D721Med (cell line): ENCODE results near the gene LRRC25.

Experiments used
- DNase-seq: peaks from one replicate; pipeline ENCODE4 v3.0.0; 2011; ENCODE audit warnings: low spot score; ENCODE audit not compliant: insufficient read length
- FAIRE-seq: peaks from 2 replicates; lab custom pipeline; 2011; peaks lifted over from hg19 to GRCh38; lab: Jason Lieb, UNC
- TF ChIP-seq, protein P1 (sequence below): IDR thresholded peaks from 2 replicates; pipeline ENCODE4 v1.5.1; 2012; ENCODE audit warnings: mild to moderate bottlenecking, control low read depth; ENCODE audit not compliant: insufficient read depth; ENCODE audit errors: missing control alignments

LRRC25 gene

DNA sequence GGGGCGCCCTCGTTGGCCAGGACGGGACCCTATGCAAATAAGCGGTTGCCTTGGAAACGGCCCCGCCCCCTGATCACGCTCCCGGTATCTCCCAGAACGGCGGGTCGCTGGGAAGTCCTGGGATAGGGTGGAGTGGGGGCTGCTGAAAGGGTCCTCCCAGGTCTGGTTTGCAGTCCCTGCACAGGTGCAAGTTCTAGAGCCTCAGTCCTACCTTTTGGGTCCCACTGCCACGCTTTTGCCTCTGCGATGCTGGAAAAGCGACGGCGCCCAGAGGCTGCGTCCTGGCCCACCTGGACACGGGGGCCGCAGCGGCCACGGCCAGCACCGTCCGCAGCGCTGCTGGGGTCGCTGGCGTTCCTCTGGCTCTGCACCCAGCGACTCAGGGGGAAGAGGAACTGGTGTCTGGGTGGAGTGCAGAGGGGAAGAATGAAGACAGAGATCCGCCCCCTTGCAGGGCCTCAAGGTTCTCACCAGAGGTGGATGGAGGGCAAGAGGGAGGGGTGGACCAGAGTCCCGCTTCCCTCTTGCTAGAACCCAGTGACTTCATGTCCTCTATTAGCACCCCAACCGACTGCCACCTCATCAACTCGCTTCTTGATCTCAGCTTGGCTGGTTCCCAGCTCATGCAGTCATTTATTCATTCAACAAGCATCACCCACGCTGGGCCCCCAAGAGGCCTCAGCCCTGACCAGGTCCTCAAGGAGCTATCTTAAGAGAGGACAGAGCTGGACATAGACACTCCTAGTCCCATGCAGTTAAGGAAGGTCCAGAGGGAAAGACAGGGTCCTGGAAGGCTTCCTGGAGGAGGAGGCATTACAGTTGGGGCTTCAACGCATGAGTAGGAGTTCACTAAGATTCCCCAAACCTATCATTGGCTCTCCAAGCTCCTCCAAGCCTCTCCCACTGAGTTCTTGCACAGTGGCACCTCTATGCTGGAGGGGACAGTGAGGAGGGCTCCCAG, at the start of gene LRRC25:
TSS of gene LRRC25 (minus strand) at position 381 of the 961 bp plus-strand sequence. CDS start 659 bp downstream, outside the sequence.
- TF ChIP-seq, protein P1, sequence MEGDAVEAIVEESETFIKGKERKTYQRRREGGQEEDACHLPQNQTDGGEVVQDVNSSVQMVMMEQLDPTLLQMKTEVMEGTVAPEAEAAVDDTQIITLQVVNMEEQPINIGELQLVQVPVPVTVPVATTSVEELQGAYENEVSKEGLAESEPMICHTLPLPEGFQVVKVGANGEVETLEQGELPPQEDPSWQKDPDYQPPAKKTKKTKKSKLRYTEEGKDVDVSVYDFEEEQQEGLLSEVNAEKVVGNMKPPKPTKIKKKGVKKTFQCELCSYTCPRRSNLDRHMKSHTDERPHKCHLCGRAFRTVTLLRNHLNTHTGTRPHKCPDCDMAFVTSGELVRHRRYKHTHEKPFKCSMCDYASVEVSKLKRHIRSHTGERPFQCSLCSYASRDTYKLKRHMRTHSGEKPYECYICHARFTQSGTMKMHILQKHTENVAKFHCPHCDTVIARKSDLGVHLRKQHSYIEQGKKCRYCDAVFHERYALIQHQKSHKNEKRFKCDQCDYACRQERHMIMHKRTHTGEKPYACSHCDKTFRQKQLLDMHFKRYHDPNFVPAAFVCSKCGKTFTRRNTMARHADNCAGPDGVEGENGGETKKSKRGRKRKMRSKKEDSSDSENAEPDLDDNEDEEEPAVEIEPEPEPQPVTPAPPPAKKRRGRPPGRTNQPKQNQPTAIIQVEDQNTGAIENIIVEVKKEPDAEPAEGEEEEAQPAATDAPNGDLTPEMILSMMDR, result no peak
- FAIRE-seq (no peak), DNase-seq (no peak)

DNA sequence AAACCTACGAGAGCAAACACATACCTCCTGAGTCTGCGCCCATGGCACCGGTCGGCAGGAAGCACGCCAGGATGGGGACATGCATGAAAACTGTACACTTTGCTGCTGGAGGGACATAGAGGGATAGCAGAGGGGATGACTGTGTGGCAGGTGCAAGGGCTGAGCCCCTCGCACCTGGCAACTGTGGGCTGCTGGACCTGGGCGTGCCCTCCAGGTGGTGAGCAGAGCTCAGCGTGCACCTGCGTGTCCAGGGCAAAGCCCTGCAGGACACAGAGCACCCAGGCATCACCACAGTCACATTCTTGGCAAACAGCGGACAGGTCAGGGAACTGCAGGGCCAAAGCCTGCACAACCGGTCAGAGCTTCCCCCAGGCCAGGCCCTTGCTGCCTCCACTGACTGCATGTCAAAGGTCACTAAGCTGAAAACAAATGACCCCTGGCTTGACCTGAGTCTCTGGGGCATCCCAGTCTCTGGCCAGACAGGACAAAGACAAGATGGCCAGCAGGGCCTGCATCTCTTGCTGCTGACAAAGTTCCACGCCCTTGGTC, 49.5 kb upstream of the LRRC25 start:
- TF ChIP-seq, protein P1, result no peak
- FAIRE-seq, result no peak
- DNase-seq, result no peak

DNA sequence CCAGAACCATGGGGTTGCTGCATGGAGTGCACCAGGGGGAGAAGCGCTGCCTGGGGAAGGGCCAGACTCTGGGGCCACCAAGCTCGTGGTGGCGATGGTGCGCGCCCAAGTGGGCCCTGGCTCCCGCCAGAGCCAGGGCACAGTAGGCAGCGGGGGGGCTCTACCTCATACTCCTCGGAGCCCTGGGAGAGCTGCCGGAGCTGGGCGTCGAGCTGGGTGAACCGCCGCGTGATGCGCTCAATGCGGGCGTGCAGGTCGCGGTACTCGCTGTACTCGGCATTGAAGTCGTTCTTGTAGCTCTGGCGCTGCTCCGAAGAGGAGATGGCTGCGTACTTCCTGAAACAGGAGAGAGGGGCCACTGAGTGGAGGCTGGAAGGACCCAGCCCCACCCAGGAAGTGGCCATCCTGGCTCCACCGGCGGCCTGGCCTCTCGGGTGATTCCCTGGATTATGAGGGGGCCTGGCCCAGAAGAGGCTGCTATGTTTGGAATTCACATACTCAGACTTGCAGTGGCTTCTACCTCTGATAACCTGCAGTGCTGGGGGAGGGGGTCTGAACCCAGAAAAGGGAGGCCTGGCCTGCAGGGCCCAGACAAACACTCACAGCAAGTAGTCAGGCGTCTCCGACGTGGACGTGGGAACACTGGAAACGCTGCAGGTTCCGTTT, 48.9 kb upstream of the LRRC25 start:
- TF ChIP-seq, protein P1, result no peak
- DNase-seq (no peak), FAIRE-seq (no peak)

DNA sequence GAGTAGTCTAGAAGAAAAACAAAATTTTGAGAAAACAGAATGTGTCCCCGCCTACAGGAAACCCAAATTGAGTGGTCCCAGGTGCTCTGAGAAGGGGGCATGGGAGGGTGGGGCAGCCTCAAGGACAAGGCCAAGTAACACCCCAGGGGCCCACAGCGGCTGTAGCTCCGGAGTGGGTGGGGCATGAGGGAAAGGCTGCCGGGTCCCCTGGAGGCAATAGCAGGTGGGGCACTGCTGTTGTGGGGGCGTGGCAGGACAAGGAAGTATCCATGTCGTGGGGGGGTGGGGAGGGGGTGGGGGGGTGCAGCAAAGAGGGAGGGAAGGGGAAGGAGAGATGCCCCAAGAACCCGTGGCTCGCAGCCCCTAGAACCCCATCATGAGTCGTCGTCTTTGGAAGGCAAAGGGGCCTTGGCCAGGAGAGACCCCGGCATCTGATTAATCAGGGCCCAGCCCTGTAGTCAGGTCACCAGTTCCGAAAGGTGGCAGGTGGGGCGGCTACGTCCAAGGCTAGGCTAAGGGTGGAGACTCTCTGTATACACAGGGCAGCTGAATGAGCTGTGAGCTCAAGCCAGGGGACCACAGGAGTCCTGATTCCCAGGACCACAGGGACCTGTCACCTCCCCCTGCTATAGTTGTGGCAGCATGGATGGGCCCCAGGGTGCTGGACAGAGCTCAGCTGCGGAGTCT, 48.0 kb upstream of the LRRC25 start:
- TF ChIP-seq, protein P1, result no peak
- DNase-seq (no peak), FAIRE-seq (no peak)

DNA sequence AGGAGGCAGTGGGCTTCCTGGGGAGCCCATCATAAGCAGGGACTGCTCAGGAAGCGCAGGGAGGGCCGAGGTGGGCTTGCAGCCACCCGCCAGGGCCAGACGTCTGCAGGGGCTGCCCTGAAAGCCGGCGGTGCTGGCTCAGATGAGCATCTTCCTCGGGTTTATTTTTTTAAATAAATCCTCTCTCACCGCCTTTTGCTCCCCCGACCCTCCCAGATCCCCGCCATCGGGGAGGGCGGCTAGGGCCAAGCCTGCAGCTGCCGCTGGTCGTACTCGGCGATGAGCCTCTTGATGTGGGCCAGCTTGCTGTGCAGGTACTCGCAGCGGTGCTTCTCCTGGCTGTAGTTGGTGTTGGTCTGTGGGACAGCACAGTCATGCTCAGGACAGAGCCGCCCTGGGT, 47.1 kb upstream of the LRRC25 start:
- FAIRE-seq, result no peak
- DNase-seq, result no peak
- TF ChIP-seq, protein P1, result no peak

DNA sequence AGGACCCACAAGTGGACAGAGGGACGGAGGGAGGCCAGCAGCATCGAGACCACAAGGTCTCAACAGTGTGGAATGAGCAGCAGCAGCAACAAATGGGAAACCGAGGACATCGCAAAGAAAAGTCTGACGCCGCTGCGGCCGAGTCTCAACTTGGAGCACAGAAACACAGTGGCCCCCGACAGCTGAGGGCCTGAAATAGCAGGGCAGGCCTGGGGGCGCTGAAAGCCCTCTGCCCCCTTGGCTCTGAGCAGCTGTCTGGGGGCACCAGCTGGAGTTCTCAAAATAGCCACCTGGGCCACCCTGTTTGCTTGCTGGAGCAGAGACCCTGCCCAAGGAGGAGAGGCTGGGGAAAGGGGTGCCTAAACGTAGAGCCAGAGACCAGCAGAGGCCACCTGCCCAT, 46.4 kb upstream of the LRRC25 start:
- no peak for FAIRE-seq
- TF ChIP-seq, protein P1, result no peak
- DNase-seq, result no peak
